SK-N-SH (cell line): ENCODE data around the gene SIGMAR1.

Source experiments
- EZH2phosphoT487 ChIP-seq: fragments of 200-600 bp; sonication (generic); IDR thresholded peaks from 2 replicates; pipeline ENCODE4 v1.6.1; 2017; ENCODE audit warnings: low read depth, mixed run types, mild to moderate bottlenecking, antibody characterized with exemption, moderate library complexity, borderline replicate concordance
- FOXJ3 ChIP-seq: sonication (generic); formaldehyde crosslinking; IDR thresholded peaks from 2 replicates; pipeline ENCODE4 v1.5.1; 2020; ENCODE audit warnings: mild to moderate bottlenecking, missing genetic modification reagents
- MXI1 ChIP-seq: IDR thresholded peaks from 2 replicates; pipeline ENCODE4 v1.6.1; 2012; ENCODE audit warnings: mild to moderate bottlenecking, low read depth, low read length, improper control_type of control experiment
- NFIC ChIP-seq: IDR thresholded peaks from 2 replicates; pipeline ENCODE4 v1.4.0; 2012; ENCODE audit warnings: borderline replicate concordance
- TAF1 ChIP-seq: IDR thresholded peaks from 2 replicates; pipeline ENCODE4 v1.6.1; 2012; ENCODE audit warnings: low read depth, mild to moderate bottlenecking, low read length, moderate library complexity, borderline replicate concordance
- YY1 ChIP-seq: IDR thresholded peaks from 2 replicates; pipeline ENCODE4 v1.4.0; 2012; ENCODE audit warnings: low read depth, mild to moderate bottlenecking
- TF ChIP-seq, protein P1 (sequence below): fragments of 150-350 bp; IDR thresholded peaks from 2 replicates; pipeline ENCODE4 v1.6.1; 2017; ENCODE audit warnings: antibody characterized with exemption, low read length, low read depth, borderline replicate concordance
- TF ChIP-seq, protein P2 (sequence below): fragments of 200-600 bp; sonication (generic); IDR thresholded peaks from 2 replicates; pipeline ENCODE4 v1.6.1; 2017; ENCODE audit warnings: antibody characterized with exemption, mild to moderate bottlenecking, moderate library complexity
- TF ChIP-seq, protein P3 (sequence below): fragments of 150-350 bp; IDR thresholded peaks from 2 replicates; pipeline ENCODE4 v1.6.1; 2016; ENCODE audit warnings: mild to moderate bottlenecking, low read depth, low read length
- TF ChIP-seq, protein P4 (sequence below): IDR thresholded peaks from 2 replicates; pipeline ENCODE4 v1.6.1; 2012; ENCODE audit warnings: mild to moderate bottlenecking, low read depth, low read length, moderate library complexity
- TF ChIP-seq, protein P5 (sequence below): IDR thresholded peaks from 2 replicates; pipeline ENCODE4 v1.4.0; 2012; ENCODE audit warnings: low read depth, borderline replicate concordance

DNA sequence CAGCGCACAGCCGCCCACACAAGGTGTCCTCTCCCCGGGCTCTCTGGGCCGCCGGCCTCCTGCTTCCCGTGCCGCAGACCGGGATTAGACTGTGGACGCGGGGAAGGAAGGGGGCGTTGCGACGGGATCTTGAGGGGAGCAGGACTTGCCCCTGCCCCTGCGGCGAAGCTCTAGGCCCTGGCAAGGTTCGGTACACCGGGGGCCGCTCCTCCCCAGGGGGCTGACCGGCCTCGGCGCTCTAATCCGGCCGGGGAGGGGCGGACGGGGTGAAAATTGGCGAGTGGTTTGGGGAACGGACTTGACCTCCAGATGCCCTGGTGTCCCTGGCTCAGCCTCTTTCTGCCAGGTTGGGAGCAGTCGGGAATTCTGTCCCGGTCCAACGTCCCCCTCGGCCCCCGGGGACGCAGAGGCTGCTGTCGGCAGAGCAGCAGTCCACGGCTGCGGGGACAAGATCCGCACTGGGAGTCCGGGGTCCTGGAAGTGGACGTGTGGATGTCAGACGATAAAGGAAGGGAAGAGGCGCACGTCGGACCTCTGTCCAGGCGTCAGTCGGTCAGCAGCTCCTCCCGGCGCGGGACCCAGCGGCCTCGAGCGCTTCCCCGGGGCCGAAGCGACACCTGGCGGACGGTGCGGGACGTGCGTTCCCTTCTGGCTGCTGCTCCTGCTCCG, 46.2 kb downstream of the SIGMAR1 start:
- TF ChIP-seq YY1 (no peak), NFIC (no peak), EZH2phosphoT487 (no peak), FOXJ3 (CRISPR knock-in tag) (no peak), TAF1 (no peak), MXI1 (no peak)
- TF ChIP-seq, protein P1, sequence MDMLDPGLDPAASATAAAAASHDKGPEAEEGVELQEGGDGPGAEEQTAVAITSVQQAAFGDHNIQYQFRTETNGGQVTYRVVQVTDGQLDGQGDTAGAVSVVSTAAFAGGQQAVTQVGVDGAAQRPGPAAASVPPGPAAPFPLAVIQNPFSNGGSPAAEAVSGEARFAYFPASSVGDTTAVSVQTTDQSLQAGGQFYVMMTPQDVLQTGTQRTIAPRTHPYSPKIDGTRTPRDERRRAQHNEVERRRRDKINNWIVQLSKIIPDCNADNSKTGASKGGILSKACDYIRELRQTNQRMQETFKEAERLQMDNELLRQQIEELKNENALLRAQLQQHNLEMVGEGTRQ = no peak
- TF ChIP-seq, protein P2, sequence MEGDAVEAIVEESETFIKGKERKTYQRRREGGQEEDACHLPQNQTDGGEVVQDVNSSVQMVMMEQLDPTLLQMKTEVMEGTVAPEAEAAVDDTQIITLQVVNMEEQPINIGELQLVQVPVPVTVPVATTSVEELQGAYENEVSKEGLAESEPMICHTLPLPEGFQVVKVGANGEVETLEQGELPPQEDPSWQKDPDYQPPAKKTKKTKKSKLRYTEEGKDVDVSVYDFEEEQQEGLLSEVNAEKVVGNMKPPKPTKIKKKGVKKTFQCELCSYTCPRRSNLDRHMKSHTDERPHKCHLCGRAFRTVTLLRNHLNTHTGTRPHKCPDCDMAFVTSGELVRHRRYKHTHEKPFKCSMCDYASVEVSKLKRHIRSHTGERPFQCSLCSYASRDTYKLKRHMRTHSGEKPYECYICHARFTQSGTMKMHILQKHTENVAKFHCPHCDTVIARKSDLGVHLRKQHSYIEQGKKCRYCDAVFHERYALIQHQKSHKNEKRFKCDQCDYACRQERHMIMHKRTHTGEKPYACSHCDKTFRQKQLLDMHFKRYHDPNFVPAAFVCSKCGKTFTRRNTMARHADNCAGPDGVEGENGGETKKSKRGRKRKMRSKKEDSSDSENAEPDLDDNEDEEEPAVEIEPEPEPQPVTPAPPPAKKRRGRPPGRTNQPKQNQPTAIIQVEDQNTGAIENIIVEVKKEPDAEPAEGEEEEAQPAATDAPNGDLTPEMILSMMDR = peak; percentile 75
- TF ChIP-seq, protein P3, sequence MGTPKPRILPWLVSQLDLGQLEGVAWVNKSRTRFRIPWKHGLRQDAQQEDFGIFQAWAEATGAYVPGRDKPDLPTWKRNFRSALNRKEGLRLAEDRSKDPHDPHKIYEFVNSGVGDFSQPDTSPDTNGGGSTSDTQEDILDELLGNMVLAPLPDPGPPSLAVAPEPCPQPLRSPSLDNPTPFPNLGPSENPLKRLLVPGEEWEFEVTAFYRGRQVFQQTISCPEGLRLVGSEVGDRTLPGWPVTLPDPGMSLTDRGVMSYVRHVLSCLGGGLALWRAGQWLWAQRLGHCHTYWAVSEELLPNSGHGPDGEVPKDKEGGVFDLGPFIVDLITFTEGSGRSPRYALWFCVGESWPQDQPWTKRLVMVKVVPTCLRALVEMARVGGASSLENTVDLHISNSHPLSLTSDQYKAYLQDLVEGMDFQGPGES = no peak
- TF ChIP-seq, protein P4, sequence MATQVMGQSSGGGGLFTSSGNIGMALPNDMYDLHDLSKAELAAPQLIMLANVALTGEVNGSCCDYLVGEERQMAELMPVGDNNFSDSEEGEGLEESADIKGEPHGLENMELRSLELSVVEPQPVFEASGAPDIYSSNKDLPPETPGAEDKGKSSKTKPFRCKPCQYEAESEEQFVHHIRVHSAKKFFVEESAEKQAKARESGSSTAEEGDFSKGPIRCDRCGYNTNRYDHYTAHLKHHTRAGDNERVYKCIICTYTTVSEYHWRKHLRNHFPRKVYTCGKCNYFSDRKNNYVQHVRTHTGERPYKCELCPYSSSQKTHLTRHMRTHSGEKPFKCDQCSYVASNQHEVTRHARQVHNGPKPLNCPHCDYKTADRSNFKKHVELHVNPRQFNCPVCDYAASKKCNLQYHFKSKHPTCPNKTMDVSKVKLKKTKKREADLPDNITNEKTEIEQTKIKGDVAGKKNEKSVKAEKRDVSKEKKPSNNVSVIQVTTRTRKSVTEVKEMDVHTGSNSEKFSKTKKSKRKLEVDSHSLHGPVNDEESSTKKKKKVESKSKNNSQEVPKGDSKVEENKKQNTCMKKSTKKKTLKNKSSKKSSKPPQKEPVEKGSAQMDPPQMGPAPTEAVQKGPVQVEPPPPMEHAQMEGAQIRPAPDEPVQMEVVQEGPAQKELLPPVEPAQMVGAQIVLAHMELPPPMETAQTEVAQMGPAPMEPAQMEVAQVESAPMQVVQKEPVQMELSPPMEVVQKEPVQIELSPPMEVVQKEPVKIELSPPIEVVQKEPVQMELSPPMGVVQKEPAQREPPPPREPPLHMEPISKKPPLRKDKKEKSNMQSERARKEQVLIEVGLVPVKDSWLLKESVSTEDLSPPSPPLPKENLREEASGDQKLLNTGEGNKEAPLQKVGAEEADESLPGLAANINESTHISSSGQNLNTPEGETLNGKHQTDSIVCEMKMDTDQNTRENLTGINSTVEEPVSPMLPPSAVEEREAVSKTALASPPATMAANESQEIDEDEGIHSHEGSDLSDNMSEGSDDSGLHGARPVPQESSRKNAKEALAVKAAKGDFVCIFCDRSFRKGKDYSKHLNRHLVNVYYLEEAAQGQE = no peak
- TF ChIP-seq, protein P5, sequence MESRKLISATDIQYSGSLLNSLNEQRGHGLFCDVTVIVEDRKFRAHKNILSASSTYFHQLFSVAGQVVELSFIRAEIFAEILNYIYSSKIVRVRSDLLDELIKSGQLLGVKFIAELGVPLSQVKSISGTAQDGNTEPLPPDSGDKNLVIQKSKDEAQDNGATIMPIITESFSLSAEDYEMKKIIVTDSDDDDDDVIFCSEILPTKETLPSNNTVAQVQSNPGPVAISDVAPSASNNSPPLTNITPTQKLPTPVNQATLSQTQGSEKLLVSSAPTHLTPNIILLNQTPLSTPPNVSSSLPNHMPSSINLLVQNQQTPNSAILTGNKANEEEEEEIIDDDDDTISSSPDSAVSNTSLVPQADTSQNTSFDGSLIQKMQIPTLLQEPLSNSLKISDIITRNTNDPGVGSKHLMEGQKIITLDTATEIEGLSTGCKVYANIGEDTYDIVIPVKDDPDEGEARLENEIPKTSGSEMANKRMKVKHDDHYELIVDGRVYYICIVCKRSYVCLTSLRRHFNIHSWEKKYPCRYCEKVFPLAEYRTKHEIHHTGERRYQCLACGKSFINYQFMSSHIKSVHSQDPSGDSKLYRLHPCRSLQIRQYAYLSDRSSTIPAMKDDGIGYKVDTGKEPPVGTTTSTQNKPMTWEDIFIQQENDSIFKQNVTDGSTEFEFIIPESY = no peak
